CD8-positive, alpha-beta memory T cell (primary cell): ENCODE data around the gene CCL21. TPM values are rescaled to one million over a fixed set of nuclear protein-coding genes. Genes with fewer than 3 reads are reported as not detected.

Source experiments
- CTCF ChIA-PET: fragments of 350-600 bp; sonication (Branson Sonifier 250); formaldehyde crosslinking; loops from one replicate; lab custom pipeline; 2021; ENCODE audit warnings: antibody characterized with exemption; lab: Charles Lee
- POLR2A ChIA-PET: fragments of 350-600 bp; sonication (Branson Sonifier 250); formaldehyde crosslinking; loops from one replicate; lab custom pipeline; 2021; ENCODE audit warnings: antibody characterized with exemption; lab: Charles Lee
- DNase-seq, 5 donors: peaks; one replicate each; pipeline versions ENCODE4 v3.0.0 to v3.0.0-alpha.2; 2020 to 2022; ENCODE audit warnings: mixed read lengths in 1 of 5
- H3K27ac ChIP-seq: one replicate; pipeline ENCODE4 v1.7.0; 2013; ENCODE audit warnings: low read depth, mild to moderate bottlenecking, low read length, moderate library complexity
- H3K27me3 ChIP-seq: 2 replicates; pipeline ENCODE4 v1.7.0; 2013; ENCODE audit warnings: low read length, mild to moderate bottlenecking; ENCODE audit not compliant: insufficient read depth, poor library complexity, severe bottlenecking
- H3K36me3 ChIP-seq: 2 replicates; pipeline ENCODE4 v1.7.0; 2013; ENCODE audit warnings: mild to moderate bottlenecking, low read length, moderate library complexity; ENCODE audit not compliant: insufficient read depth
- H3K4me1 ChIP-seq: 2 replicates; pipeline ENCODE4 v1.7.0; 2013; ENCODE audit warnings: mild to moderate bottlenecking, low read length, moderate library complexity; ENCODE audit not compliant: insufficient read depth
- H3K4me3 ChIP-seq: 2 replicates; pipeline ENCODE4 v1.7.0; 2013; ENCODE audit warnings: mild to moderate bottlenecking, low read length
- H3K9me3 ChIP-seq: 2 replicates; pipeline ENCODE4 v1.7.0; 2013; ENCODE audit warnings: mild to moderate bottlenecking, low read length
- H3K27ac Mint-ChIP-seq, 8 donors: one replicate each; pipeline ENCODE4 v1.8.0; 2020 to 2021; ENCODE audit warnings: mixed read lengths in 8 of 8, mild to moderate bottlenecking in 6 of 8, inconsistent platforms in 3 of 8, moderate library complexity in 3 of 8
- H3K27me3 Mint-ChIP-seq, 2 donors: one replicate each; pipeline ENCODE4 v1.8.0; 2020 to 2021; ENCODE audit warnings: mixed read lengths in 2 of 2, mild to moderate bottlenecking in 1 of 2, moderate library complexity in 1 of 2
- H3K36me3 Mint-ChIP-seq, 3 donors: one replicate each; pipeline ENCODE4 v1.8.0; 2020 to 2021; ENCODE audit warnings: mixed read lengths in 3 of 3, inconsistent platforms in 1 of 3, mild to moderate bottlenecking in 1 of 3
- H3K4me1 Mint-ChIP-seq, 3 donors: one replicate each; pipeline ENCODE4 v1.8.0; 2020 to 2021; ENCODE audit warnings: mixed read lengths in 3 of 3, inconsistent platforms in 1 of 3, mild to moderate bottlenecking in 1 of 3
- H3K4me3 Mint-ChIP-seq, 7 donors: one replicate each; pipeline ENCODE4 v1.8.0; 2020 to 2021; ENCODE audit warnings: mixed read lengths in 7 of 7, mild to moderate bottlenecking in 6 of 7, moderate library complexity in 4 of 7, inconsistent platforms in 2 of 7
- H3K9me3 Mint-ChIP-seq, 5 donors: one replicate each; pipeline ENCODE4 v1.8.0; 2020 to 2022; ENCODE audit warnings: mixed read lengths in 5 of 5, mild to moderate bottlenecking in 3 of 5, moderate library complexity in 2 of 5, inconsistent platforms in 1 of 5
- polyA plus RNA-seq: library from polyadenylated mRNA; unstranded; fragments of 300-500 nt; fragmentation: Illumina TruSeq; gene quantifications from one replicate; pipeline ENCODE4 v1.2.3, GENCODE V29; 2021
- total RNA-seq, 2 experiments: library from RNA; stranded (reverse); gene quantifications; one replicate each; pipeline ENCODE4 v1.2.3, GENCODE V29; 2021

CCL21 gene
- total and polyA plus RNA-seq, 3 experiments from 2014 or later, result not detected

GRCh38 chr9:34664281-34665066 lies 45.5 kb downstream of the CCL21 start:
- Mint-ChIP-seq H3K4me3 (peak overlapping the region; percentile 82 to 97 (median 89)), H3K27me3 (peaks cover 0 to 4% of the 10 kb centered on the region in 2 donors), H3K9me3 (peaks cover 0 to 5% (median 4%) of the 10 kb centered on the region in 5 donors), H3K36me3 (peaks cover 5 to 21% (median 13%) of the 10 kb centered on the region in 3 donors), H3K4me1 (peaks cover 34 to 55% (median 41%) of the 10 kb centered on the region in 3 donors), H3K27ac (peak overlapping the region; percentile 87 to 99 (median 96))
- no peaks in the 10 kb centered on the region for H3K27me3 ChIP-seq
- H3K4me1 ChIP-seq, result peaks cover 48% of the 10 kb centered on the region
- H3K4me3 ChIP-seq, result peak overlapping the region; percentile 65
- POLR2A ChIA-PET, result interaction anchor here (0.6 to 3.0 kb wide), 7 partner anchors 9 to 52 kb away, joined by 3 to 20 read pairs (median 3); partner anchors contain the start of genes DCTN3, GALT, RPP25L and SIGMAR1
- peak; percentile 59 to 80 (median 70) for DNase-seq
- H3K27ac ChIP-seq, result peak overlapping the region; percentile 43
- CTCF ChIA-PET, result interaction anchor here (1.1 to 5.0 kb wide), 10 partner anchors 9 to 61 kb away, joined by 3 to 54 read pairs (median 8); partner anchors contain the start of genes GALT, IL11RA and SIGMAR1
- peaks cover 7% of the 10 kb centered on the region for H3K36me3 ChIP-seq
- H3K9me3 ChIP-seq, result no peaks in the 10 kb centered on the region

- peaks cover 34 to 55% (median 41%) of the 10 kb centered on the region in 3 donors for H3K4me1 Mint-ChIP-seq
- H3K27me3 Mint-ChIP-seq, result peaks cover 0 to 4% of the 10 kb centered on the region in 2 donors
- H3K27me3 ChIP-seq, result no peaks in the 10 kb centered on the region
- peak overlapping the region; percentile 86 to 99 (median 95) for H3K27ac Mint-ChIP-seq
- H3K9me3 Mint-ChIP-seq, result no peaks in the 10 kb centered on the region
- H3K4me1 ChIP-seq, result peaks cover 48% of the 10 kb centered on the region
- peak overlapping the region in 6 of 7 donors; percentile 57 to 83 (median 69) for H3K4me3 Mint-ChIP-seq
- H3K36me3 ChIP-seq, result peaks cover 7% of the 10 kb centered on the region
- H3K27ac ChIP-seq, result peak overlapping the region; percentile 46
- no peak overlapping the region for H3K4me3 ChIP-seq
- H3K9me3 ChIP-seq, result no peaks in the 10 kb centered on the region
- DNase-seq, result peak in 3 of 5 donors; percentile 13 to 45 (median 24)
- H3K36me3 Mint-ChIP-seq, result peaks cover 0 to 19% (median 8%) of the 10 kb centered on the region in 3 donors
- CTCF ChIA-PET, result interaction anchor here (1.5 to 4.7 kb wide), 4 partner anchors 14 to 59 kb away, joined by 7 to 54 read pairs (median 14); partner anchors contain the start of genes GALT, IL11RA and SIGMAR1
- POLR2A ChIA-PET, result interaction anchor here (2.1 to 3.0 kb wide), 2 partner anchors 17 to 25 kb away, joined by 7 to 20 read pairs; partner anchors contain the start of genes GALT and SIGMAR1
Observed at GRCh38 chr9:34663303-34663605, 46.7 kb downstream of the CCL21 start.

GRCh38 chr9:34662526-34663302 lies 47.2 kb downstream of the CCL21 start, which contains the start of gene CCL27:
TSS of gene CCL27 (minus strand) at chr9:34662657. CDS start at chr9:34662633, 24 bp downstream.
- ChIA-PET POLR2A (interaction anchor here (2.1 to 3.0 kb wide), 2 partner anchors 16 to 25 kb away, joined by 7 to 20 read pairs; partner anchors contain the start of genes GALT and SIGMAR1), CTCF (interaction anchor here (1.3 to 4.7 kb wide), 7 partner anchors 13 to 59 kb away, joined by 4 to 54 read pairs (median 16); partner anchors contain the start of genes GALT, IL11RA, RPP25L and SIGMAR1)
- H3K27me3 Mint-ChIP-seq, result peaks cover 0 to 4% of the 10 kb centered on the region in 2 donors
- peak within 1 kb of the TSS; percentile 86 to 99 (median 95) for H3K27ac Mint-ChIP-seq
- no peak for DNase-seq
- H3K4me3 Mint-ChIP-seq, result peak within 1 kb of the TSS in 6 of 7 donors; percentile 57 to 83 (median 69)
- peaks cover 7% of the 10 kb centered on the region for H3K36me3 ChIP-seq
- H3K27ac ChIP-seq, result peak within 1 kb of the TSS; percentile 46
- H3K9me3 ChIP-seq, result no peaks in the 10 kb centered on the region
- peaks cover 48% of the 10 kb centered on the region for H3K4me1 ChIP-seq
- H3K4me3 ChIP-seq, result no peak within 1 kb of the TSS
- no peaks in the 10 kb centered on the region for H3K9me3 Mint-ChIP-seq
- H3K4me1 Mint-ChIP-seq, result peaks cover 34 to 53% (median 41%) of the 10 kb centered on the region in 3 donors
- H3K27me3 ChIP-seq, result no peaks in the 10 kb centered on the region
- peaks cover 0 to 19% (median 8%) of the 10 kb centered on the region in 3 donors for H3K36me3 Mint-ChIP-seq

GRCh38 chr9:34659592-34660253 lies 50.2 kb downstream of the CCL21 start:
- Histone ChIP-seq H3K36me3 (peaks cover 7% of the 10 kb centered on the region), H3K4me1 (peaks cover 36% of the 10 kb centered on the region), H3K27me3 (no peaks in the 10 kb centered on the region), H3K4me3 (no peak overlapping the region), H3K27ac (no peak overlapping the region), H3K9me3 (no peaks in the 10 kb centered on the region)
- peak overlapping the region in 2 of 8 donors; percentile 26 to 45 for H3K27ac Mint-ChIP-seq
- H3K4me3 Mint-ChIP-seq, result no peak overlapping the region
- POLR2A ChIA-PET, result interaction anchor here (1.2 kb wide), 1 partner anchor 12 kb away, joined by 3 read pairs; no protein-coding TSS in a partner anchor
- no peaks in the 10 kb centered on the region for H3K9me3 Mint-ChIP-seq
- CTCF ChIA-PET, result interaction anchor here (3.2 to 4.4 kb wide), 3 partner anchors 13 to 43 kb away, joined by 16 to 25 read pairs (median 16); partner anchors contain the start of gene GALT
- peaks cover 0 to 19% (median 8%) of the 10 kb centered on the region in 3 donors for H3K36me3 Mint-ChIP-seq
- DNase-seq, result no peak
- peaks cover 27 to 37% (median 34%) of the 10 kb centered on the region in 3 donors for H3K4me1 Mint-ChIP-seq
- no peaks in the 10 kb centered on the region for H3K27me3 Mint-ChIP-seq

Other genes starting within 250 kb of the CCL21 start
- under 1 TPM; 0.35 to 0.39 TPM for gene ENHO, start 187.1 kb downstream of the CCL21 start, total RNA-seq
- not detected for gene ENHO, start 187.1 kb downstream of the CCL21 start, polyA plus RNA-seq
- gene CNTFR, start 120.4 kb downstream of the CCL21 start, total RNA-seq, result not detected
- not detected for gene CNTFR, start 120.4 kb downstream of the CCL21 start, polyA plus RNA-seq
- 10 to 100 TPM; 34.5 to 39.0 TPM for gene RPP25L, start 98.0 kb downstream of the CCL21 start, total RNA-seq
- 35.9 TPM for gene RPP25L, start 98.0 kb downstream of the CCL21 start, polyA plus RNA-seq
- gene DCTN3, start 89.6 kb downstream of the CCL21 start, total RNA-seq, result 10 to 100 TPM; 83.3 to 83.4 TPM
- 128 TPM for gene DCTN3, start 89.6 kb downstream of the CCL21 start, polyA plus RNA-seq
- gene ARID3C, start 81.1 kb downstream of the CCL21 start, total RNA-seq, result under 1 TPM; 0.22 to 0.44 TPM
- gene ARID3C, start 81.1 kb downstream of the CCL21 start, polyA plus RNA-seq, result not detected
- 100 to 1,000 TPM; 138 to 141 TPM for gene SIGMAR1, start 72.3 kb downstream of the CCL21 start, total RNA-seq
- 95.4 TPM for gene SIGMAR1, start 72.3 kb downstream of the CCL21 start, polyA plus RNA-seq
- 10 to 100 TPM; 41.7 to 43.0 TPM for gene GALT, start 63.5 kb downstream of the CCL21 start, total RNA-seq
- 42.8 TPM for gene GALT, start 63.5 kb downstream of the CCL21 start, polyA plus RNA-seq
- gene IL11RA, start 58.0 kb downstream of the CCL21 start, total RNA-seq, result 10 to 100 TPM; 15.6 to 16.5 TPM
- 5.3 TPM for gene IL11RA, start 58.0 kb downstream of the CCL21 start, polyA plus RNA-seq
- gene CCL27, start 47.5 kb downstream of the CCL21 start, total RNA-seq, result under 1 TPM; 0.35 to 0.39 TPM
- not detected for gene CCL27, start 47.5 kb downstream of the CCL21 start, polyA plus RNA-seq
- gene CCL19, start 18.9 kb downstream of the CCL21 start, total RNA-seq, result not detected
- not detected for gene CCL19, start 18.9 kb downstream of the CCL21 start, polyA plus RNA-seq
- under 1 TPM in 1 of 2 experiments, not detected in 1; 0.04 TPM for gene PHF24, start 248.1 kb upstream of the CCL21 start, total RNA-seq
- not detected for gene PHF24, start 248.1 kb upstream of the CCL21 start, polyA plus RNA-seq